Activated T-cell treated with anti-CD3 and anti-CD28 coated beads, Interleukin-2, amount 50 U/mL, for 48 hours (primary cell): ENCODE data around the gene CACNB2.
"Not testable (repeated sequence)": the region's sequence is repeated elsewhere in the genome, so short reads cannot be mapped to it uniquely, and the experiment has no call there.

Source experiments
- DNase-seq, 2 experiments: peaks; one replicate each; pipeline ENCODE4 v3.0.0-alpha.2; 2020

Gene CACNB2

GRCh38 chr10:18533896-18534295 lies 393.7 kb downstream of the CACNB2 start:
- no peak for DNase-seq

DNA sequence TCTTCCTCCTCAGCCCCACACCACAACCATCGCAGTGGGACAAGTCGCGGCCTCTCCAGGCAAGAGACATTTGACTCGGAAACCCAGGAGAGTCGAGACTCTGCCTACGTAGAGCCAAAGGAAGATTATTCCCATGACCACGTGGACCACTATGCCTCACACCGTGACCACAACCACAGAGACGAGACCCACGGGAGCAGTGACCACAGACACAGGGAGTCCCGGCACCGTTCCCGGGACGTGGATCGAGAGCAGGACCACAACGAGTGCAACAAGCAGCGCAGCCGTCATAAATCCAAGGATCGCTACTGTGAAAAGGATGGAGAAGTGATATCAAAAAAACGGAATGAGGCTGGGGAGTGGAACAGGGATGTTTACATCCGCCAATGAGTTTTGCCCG lies 399.1 kb downstream of the CACNB2 start:
- DNase-seq: no peak

GRCh38 chr10:18540195-18540594 lies 400.0 kb downstream of the CACNB2 start:
- DNase-seq: no peak

GRCh38 chr10:18542832-18543231 lies 402.6 kb downstream of the CACNB2 start:
- no peak for DNase-seq

- no peak for DNase-seq
Observed at GRCh38 chr10:18545621-18546305, 405.5 kb downstream of the CACNB2 start.

- DNase-seq: no peak
Observed at GRCh38 chr10:18549105-18549504, 408.9 kb downstream of the CACNB2 start.

GRCh38 chr10:18551473-18551872 lies 411.2 kb downstream of the CACNB2 start:
- DNase-seq: no peak

GRCh38 chr10:18554479-18554878 lies 414.3 kb downstream of the CACNB2 start:
- no peak for DNase-seq

DNA sequence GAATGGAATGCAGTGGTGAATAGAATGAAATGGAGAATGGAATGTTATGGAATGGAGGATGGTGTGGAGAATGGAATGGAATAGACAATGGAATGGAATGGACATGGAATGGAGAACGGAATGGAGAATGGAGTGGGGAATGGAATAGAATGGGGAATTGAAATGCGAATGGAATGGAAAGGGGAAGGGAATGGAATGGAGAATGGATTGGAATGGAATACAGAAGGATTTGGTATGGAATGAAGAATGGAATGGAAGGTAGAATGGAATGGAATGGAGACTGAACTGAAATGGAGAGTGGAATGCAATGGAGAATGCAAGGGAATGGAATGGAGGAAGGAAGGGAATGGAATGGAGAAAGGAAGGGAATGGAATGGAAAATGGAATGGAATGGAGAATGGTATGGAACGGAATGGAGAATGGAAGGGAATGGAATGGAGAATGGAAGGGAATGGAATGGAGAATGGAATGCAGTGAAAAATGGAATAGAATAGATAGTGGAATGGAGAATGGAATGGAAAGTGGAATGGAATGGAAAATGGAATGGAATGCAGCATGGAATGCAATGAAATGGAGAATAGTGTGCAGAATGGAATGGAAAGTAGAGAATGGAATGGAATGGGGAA lies 416.4 kb downstream of the CACNB2 start:
- no peak for DNase-seq

DNA sequence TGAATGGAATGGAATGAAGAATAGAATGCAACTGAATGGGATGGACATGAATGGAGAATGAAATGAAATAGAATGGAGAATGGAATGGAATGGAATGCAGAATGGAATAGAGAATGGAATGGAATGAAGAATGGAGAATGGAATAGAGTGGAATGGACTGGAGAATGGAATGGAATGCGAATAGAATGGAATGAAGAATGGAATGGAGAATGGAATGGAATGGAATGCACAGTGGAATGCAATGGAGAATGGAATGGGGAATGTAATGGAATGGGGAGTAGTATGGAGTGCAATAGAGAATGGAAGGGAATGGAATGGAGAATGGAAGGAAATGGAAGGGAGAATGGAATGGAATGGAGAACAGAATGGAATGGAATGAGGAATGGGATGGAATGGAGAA lies 417.7 kb downstream of the CACNB2 start:
- DNase-seq: no peak

DNA sequence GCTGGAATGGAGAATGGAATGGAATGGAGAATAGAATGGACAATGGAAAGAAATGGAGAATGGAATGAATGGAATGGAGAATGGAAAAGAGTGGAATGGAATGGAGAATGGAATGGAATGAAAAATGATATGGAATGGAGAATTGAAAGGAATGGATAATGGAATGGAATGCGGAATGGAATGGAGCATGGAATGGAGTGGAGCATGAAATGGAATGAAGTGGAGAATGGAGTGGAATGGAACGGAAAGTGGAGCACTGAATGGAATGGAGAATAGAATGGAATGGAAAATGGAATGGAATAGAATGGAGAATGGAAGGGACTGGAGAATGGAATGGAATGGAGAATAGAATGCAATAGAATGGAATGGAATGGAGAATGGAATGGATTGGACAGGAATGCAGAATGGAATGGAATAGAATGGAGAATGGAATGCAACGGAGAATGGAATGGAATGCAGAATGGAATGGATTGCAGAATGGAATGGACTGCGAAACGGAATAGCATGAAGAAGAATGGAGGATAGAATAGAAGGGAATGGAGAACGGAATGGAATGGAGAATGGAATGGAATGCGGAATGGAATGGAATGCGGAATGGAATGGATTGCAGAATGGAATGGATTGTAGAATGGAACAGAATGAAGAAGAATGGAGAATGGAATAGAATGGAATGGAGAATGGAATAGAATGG lies 421.8 kb downstream of the CACNB2 start:
- no peak for DNase-seq

DNA sequence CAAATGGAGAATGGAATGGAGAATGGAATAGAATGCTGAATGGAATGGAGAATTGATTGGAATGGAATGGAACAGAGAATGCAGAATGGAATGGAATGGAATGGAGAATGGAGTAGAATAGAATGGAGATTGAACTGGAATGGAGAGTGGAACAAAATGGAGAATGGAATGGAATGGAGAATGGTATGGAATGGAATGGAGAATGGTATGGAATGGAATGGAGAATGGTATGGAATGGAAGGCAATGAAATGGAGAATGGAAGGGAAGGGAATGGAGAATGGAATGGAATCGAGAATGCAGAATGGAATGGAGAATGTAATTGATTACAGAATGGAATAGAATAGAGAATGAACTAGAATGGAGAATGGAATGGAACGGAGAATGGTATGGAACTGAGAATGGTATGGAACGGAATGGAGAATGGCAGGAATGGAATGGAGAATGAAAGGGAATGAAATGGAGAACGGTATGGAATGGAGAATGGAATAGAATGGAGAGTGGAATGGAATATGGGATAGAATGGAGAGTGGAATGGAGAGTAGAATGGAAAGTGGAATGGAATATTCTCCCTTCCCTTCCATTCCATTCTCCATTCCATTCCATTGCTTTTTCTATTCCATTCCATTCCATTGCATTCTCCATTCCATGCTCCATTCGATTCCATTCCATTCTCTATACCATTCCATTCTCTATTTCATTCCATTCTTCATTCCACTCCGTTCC lies 422.9 kb downstream of the CACNB2 start:
- DNase-seq: no peak

- DNase-seq: no peak
Observed at GRCh38 chr10:18565006-18565405, 424.8 kb downstream of the CACNB2 start.

DNA sequence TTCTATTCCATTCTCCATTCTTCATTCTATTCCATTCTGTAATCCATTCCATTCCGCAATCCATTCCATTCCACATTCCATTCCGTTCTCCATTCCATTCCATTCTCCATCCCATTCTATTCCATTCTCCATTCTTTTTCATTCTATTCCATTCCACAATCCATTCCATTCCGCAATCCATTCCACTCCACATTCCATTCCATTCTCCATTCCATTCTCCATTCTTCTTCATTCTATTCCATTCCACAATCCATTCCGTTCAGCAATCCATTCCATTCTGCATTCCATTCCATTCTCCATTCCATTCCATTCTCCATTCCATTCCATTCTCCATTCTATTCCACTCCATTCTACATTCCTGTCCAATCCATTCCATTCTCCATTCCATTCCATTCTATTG lies 426.0 kb downstream of the CACNB2 start:
- no peak for DNase-seq

GRCh38 chr10:18567343-18567856 lies 427.2 kb downstream of the CACNB2 start:
- DNase-seq: no peak

DNA sequence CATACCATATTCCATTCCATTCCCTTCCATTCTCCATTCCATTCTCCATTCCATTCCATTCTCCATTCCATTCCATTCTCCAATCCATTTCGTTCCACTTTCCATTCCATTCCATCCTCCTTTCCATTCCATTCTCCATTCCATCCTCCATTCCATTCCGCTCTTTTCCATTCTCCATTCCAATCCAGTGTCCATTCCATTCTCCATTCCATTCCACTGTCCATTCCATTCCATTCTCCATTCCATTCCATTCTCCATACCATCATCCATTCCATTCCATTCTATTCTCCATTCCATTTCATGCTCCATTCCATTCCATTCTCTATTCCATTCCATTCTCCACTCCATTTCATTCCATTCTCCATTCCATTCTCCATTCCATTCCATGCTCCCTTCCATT lies 430.2 kb downstream of the CACNB2 start:
- DNase-seq: not testable (repeated sequence)

GRCh38 chr10:18571076-18571475 lies 430.9 kb downstream of the CACNB2 start:
- no peak for DNase-seq

GRCh38 chr10:18571780-18572179 lies 431.6 kb downstream of the CACNB2 start:
- DNase-seq: no peak

DNA sequence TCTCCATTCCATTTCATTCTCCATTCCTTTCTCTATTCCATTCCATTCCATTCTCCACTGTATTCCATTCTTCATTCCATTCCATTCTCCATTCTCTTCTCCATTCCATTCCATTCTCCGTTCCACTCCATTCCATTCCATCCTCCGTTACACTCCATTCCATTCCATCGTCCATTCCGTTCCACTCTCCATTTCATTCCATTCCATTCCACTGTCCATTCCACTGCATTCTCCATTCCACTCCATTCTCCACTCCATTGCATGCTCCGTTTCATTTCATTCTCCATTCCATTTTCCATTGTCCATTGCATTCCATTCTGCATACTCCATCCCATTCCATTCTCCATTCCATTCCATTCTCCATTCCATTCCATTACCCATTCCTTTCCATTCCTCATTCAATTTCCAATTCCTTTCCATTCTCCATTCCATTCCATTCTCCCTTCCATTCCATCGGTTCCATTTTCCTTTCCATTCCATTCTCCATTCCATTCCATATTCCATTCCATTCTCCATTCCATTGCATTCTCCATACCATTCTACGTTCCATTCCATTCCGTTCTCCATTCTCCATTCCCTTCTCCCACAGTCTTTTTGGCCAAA lies 432.8 kb downstream of the CACNB2 start:
- DNase-seq: no peak

GRCh38 chr10:18576586-18576985 lies 436.4 kb downstream of the CACNB2 start:
- DNase-seq: no peak

GRCh38 chr10:18577823-18578685 lies 437.8 kb downstream of the CACNB2 start:
- no peak for DNase-seq

DNA sequence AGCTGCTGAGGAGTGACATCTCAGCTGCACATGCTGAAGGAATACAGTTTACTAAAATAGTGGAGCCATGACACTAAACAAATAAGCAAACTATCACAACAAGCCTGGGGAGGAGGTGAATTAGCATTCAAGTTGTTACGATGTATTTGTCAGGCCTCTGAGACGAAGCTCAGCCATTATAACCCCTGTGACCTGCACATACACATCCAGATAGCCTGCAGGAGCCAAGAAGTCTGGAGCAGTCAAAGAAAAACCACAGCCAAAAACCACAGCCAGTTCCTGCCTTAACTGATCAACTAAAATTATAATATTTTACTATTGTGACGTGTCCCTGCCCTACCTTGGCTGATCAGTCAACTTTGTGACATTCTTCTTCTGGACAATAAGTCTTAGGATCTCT lies 442.6 kb downstream of the CACNB2 start:
- DNase-seq: no peak
